Endothelial cell of umbilical vein (primary cell): ENCODE results near the gene SIDT1. TPM values are rescaled to one million over a fixed set of nuclear protein-coding genes. Genes with fewer than 3 reads are reported as not detected.
"Not testable (repeated sequence)": the region's sequence is repeated elsewhere in the genome, so short reads cannot be mapped to it uniquely, and the experiment has no call there.

ENCODE experiments used
- BruUV-seq: library from RNA; stranded (reverse); fragments of 400-500 nt; replicated peaks from 2 replicates; lab custom pipeline; 2021; lab: Mats Ljungman, UMichigan
- CTCF ChIA-PET: fragments of 300-600, 350-600 bp; sonication (Branson Sonifier 250); formaldehyde crosslinking; loops from one replicate; lab custom pipeline; 2021; ENCODE audit warnings: antibody characterized with exemption, inconsistent platforms; lab: Charles Lee
- POLR2A ChIA-PET: fragments of 300-600, 350-600 bp; sonication (Branson Sonifier 250); formaldehyde crosslinking; loops from one replicate; lab custom pipeline; 2021; ENCODE audit warnings: antibody characterized with exemption, inconsistent platforms; lab: Charles Lee
- DNase-seq: peaks from one replicate; pipeline ENCODE4 v3.0.0-alpha.2; 2011; ENCODE audit warnings: low read depth, low spot score
- FAIRE-seq: peaks from 2 replicates; lab custom pipeline; 2011; peaks lifted over from hg19 to GRCh38; lab: Jason Lieb, UNC
- H2AFZ ChIP-seq: 2 replicates; pipeline ENCODE4 v1.6.0; 2012; ENCODE audit warnings: low read depth, low read length, control low read depth, inconsistent platforms
- H3K27ac ChIP-seq: 2 replicates; pipeline ENCODE4 v1.5.1; 2011; ENCODE audit warnings: low read depth, mild to moderate bottlenecking, control low read depth, low read length, moderate library complexity; ENCODE audit not compliant: insufficient read depth
- H3K27me3 ChIP-seq, 2 experiments: 2 replicates each; pipeline versions ENCODE4 v1.6.0 to v1.6.1; 2011; ENCODE audit warnings: low read length in 2 of 2, mixed read lengths in 1 of 2; ENCODE audit not compliant: control insufficient read depth in 2 of 2, insufficient read depth in 2 of 2
- H3K36me3 ChIP-seq, 2 experiments: 2 replicates in 1 of 2; 3 replicates in 1 of 2; pipeline ENCODE4 v1.5.1; 2011; ENCODE audit warnings: low read length in 2 of 2, mild to moderate bottlenecking in 1 of 2, moderate library complexity in 1 of 2; ENCODE audit not compliant: control insufficient read depth in 2 of 2, insufficient read depth in 2 of 2; ENCODE audit errors: extremely low read depth in 1 of 2
- H3K4me1 ChIP-seq: 3 replicates; pipeline ENCODE4 v1.5.1; 2011; ENCODE audit warnings: mild to moderate bottlenecking, low read length; ENCODE audit not compliant: control insufficient read depth, insufficient read depth; ENCODE audit errors: extremely low read depth
- H3K4me2 ChIP-seq: 2 replicates; pipeline ENCODE4 v1.6.1; 2011; ENCODE audit warnings: low read length, control low read depth, mixed read lengths; ENCODE audit not compliant: insufficient read depth
- H3K4me3 ChIP-seq, 3 experiments: fragments of 200-600 bp in 1 of 3; sonication (generic), shearing (Covaris generic) in 1 of 3; replicated peaks in 1 of 3; 2 replicates each; pipeline ENCODE4 v1.5.1; 2011 to 2016; ENCODE audit warnings: control low read depth in 3 of 3, low read length in 3 of 3, mild to moderate bottlenecking in 2 of 3, inconsistent platforms in 1 of 3, low read depth in 1 of 3, moderate library complexity in 1 of 3; ENCODE audit not compliant: insufficient read depth in 1 of 3
- H3K79me2 ChIP-seq: 2 replicates; pipeline ENCODE4 v1.6.0; 2012; ENCODE audit warnings: low read length, inconsistent platforms; ENCODE audit not compliant: control insufficient read depth, insufficient read depth
- H3K9ac ChIP-seq: replicated peaks from 2 replicates; pipeline ENCODE3; 2011; ENCODE audit warnings: low read length, control low read depth; ENCODE audit not compliant: insufficient read depth; ENCODE audit errors: extremely low read depth
- H3K9me1 ChIP-seq: replicated peaks from 3 replicates; pipeline ENCODE4 v1.6.0; 2011; ENCODE audit warnings: mild to moderate bottlenecking, low read length; ENCODE audit not compliant: control insufficient read depth, insufficient read depth; ENCODE audit errors: extremely low read depth
- H3K9me3 ChIP-seq: replicated peaks from 2 replicates; pipeline ENCODE4 v1.5.1; 2012; ENCODE audit warnings: low read length, inconsistent platforms; ENCODE audit not compliant: control insufficient read depth, insufficient read depth
- H4K20me1 ChIP-seq: replicated peaks from 2 replicates; pipeline ENCODE3; 2011; ENCODE audit warnings: mild to moderate bottlenecking, low read length; ENCODE audit not compliant: control insufficient read depth, insufficient read depth; ENCODE audit errors: extremely low read depth
- CTCF ChIP-seq, 2 donors: IDR thresholded peaks; 1 replicate in 1 of 2; 2 replicates in 1 of 2; pipeline ENCODE4 v1.5.1; 2011; ENCODE audit warnings: low read length in 2 of 2, mild to moderate bottlenecking in 2 of 2, moderate library complexity in 2 of 2, control low read depth in 1 of 2, inconsistent platforms in 1 of 2, low read depth in 1 of 2; ENCODE audit not compliant: insufficient read depth in 1 of 2; ENCODE audit errors: extremely low read depth in 1 of 2
- EZH2 ChIP-seq: IDR thresholded peaks from 2 replicates; pipeline ENCODE4 v1.6.1; 2012; ENCODE audit warnings: borderline replicate concordance, low read depth, mild to moderate bottlenecking, moderate library complexity, low read length, inconsistent platforms; ENCODE audit not compliant: severe bottlenecking
- FOS ChIP-seq: IDR thresholded peaks from 2 replicates; pipeline ENCODE4 v1.6.1; 2011; ENCODE audit warnings: mild to moderate bottlenecking, low read length, moderate library complexity, borderline replicate concordance; ENCODE audit not compliant: insufficient read depth
- GATA2 ChIP-seq: IDR thresholded peaks from 2 replicates; pipeline ENCODE4 v1.7.0; 2011; ENCODE audit warnings: low read depth, mild to moderate bottlenecking, moderate library complexity, mixed read lengths, low read length; ENCODE audit not compliant: insufficient read length, insufficient read depth
- JUN ChIP-seq: IDR thresholded peaks from 2 replicates; pipeline ENCODE4 v1.6.1; 2011; ENCODE audit warnings: borderline replicate concordance, low read depth; ENCODE audit not compliant: insufficient read length, insufficient read depth
- MAX ChIP-seq: IDR thresholded peaks from 2 replicates; pipeline ENCODE4 v1.6.1; 2011; ENCODE audit not compliant: insufficient read depth, insufficient read length
- MYC ChIP-seq: IDR thresholded peaks from one replicate; pipeline ENCODE4 v1.6.1; 2011; ENCODE audit warnings: mild to moderate bottlenecking, low read depth, low read length
- POLR2A ChIP-seq: IDR thresholded peaks from 2 replicates; pipeline ENCODE4 v1.6.1; 2012; ENCODE audit warnings: low read depth, mild to moderate bottlenecking, control low read depth, low read length
- POLR2AphosphoS5 ChIP-seq: IDR thresholded peaks from 2 replicates; pipeline ENCODE4 v1.6.1; 2012; ENCODE audit warnings: low read depth, mild to moderate bottlenecking, control low read depth, low read length, moderate library complexity; ENCODE audit not compliant: insufficient read depth
- dilution Hi-C: fragments of 300-500 bp; cut with MboI; formaldehyde crosslinking; loops from one replicate; pipeline ENCODE4 v1.15.0; 2019; ENCODE audit warnings: low sequenced_read_pairs; ENCODE audit not compliant: extremely low pct_ligation_motif_present
- intact Hi-C: fragments of 100-400 bp; cut with micrococcal nuclease; formaldehyde crosslinking; loops from one replicate; pipeline ENCODE4 v1.10.0; 2022
- polyA plus RNA-seq, 4 experiments: library from polyadenylated mRNA; depleted of rRNA in 3 of 4; stranded (reverse) in 3 of 4; unstranded in 1 of 4; fragments of >200 nt; gene quantifications; 2 replicates each; pipeline versions ENCODE4 v1.2.1 to v1.2.3, GENCODE V29; 2011 to 2012; ENCODE audit warnings: missing spikeins in 1 of 4
- total RNA-seq: library from RNA; stranded (reverse); gene quantifications from 2 replicates; pipeline ENCODE4 v1.2.3, GENCODE V29; 2021

Gene SIDT1
- total and polyA plus RNA-seq, 2 donors (not counting 3 experiments of a cell fraction or from before 2014, with no cell fraction given), result 0.07 TPM; not detected in 1

GRCh38 chr3:113634782-113635474, 102.6 kb downstream of the SIDT1 start:
- H3K9me1 ChIP-seq, result no peaks in the 10 kb centered on the region
- CTCF ChIA-PET, result interaction anchor here (0.7 kb wide), 1 partner anchor 8 kb away, joined by 3 read pairs; no protein-coding TSS in a partner anchor
- intact Hi-C loops, result no loop called here
- FAIRE-seq (no peak), DNase-seq (no peak)
- POLR2A ChIA-PET, result no interaction called here
- no peaks in the 10 kb centered on the region for H3K9me3 ChIP-seq
- H3K4me3 ChIP-seq, result no peak overlapping the region
- no peak overlapping the region for H3K9ac ChIP-seq
- H3K36me3 ChIP-seq, result no peaks in the 10 kb centered on the region
- no peaks in the 10 kb centered on the region for H3K4me1 ChIP-seq
- BruUV-seq, result no TSS peak
- dilution Hi-C loops, result no loop called here
- no peak for TF ChIP-seq JUN
- no peak for TF ChIP-seq POLR2AphosphoS5
- TF ChIP-seq MAX, result no peak
- TF ChIP-seq EZH2, result no peak
- TF ChIP-seq POLR2A, result no peak
- TF ChIP-seq CTCF (IDR thresholded peaks at IDR 0.05; ENCODE audit: extremely low read depth in 1 of 2, insufficient read depth in 1 of 2, low read depth in 1 of 2, low read length in 2 of 2), result no peak
- TF ChIP-seq MYC, result no peak
- TF ChIP-seq FOS, result no peak
- TF ChIP-seq GATA2, result no peak
- H2AFZ ChIP-seq, result no peak overlapping the region
- H4K20me1 ChIP-seq, result no peaks in the 10 kb centered on the region
- no peak overlapping the region for H3K27ac ChIP-seq
- H3K79me2 ChIP-seq, result no peaks in the 10 kb centered on the region
- H3K4me2 ChIP-seq, result no peak overlapping the region
- peaks cover 0 to 2% of the 10 kb centered on the region in 2 experiments for H3K27me3 ChIP-seq

- dilution Hi-C loops, DNase-seq: not testable (repeated sequence)
- CTCF ChIA-PET, result interaction anchor here (0.7 to 1.9 kb wide), 2 partner anchors 13 to 238 kb away, joined by 3 to 5 read pairs; no protein-coding TSS in a partner anchor
Observed at GRCh38 chr3:113636034-113636433, 103.7 kb downstream of the SIDT1 start.

More at GRCh38 chr3:113636034-113636433, 103.7 kb downstream of the SIDT1 start:
- H3K4me3 ChIP-seq, H3K27ac ChIP-seq, POLR2A ChIA-PET, H3K79me2 ChIP-seq, H2AFZ ChIP-seq, H3K9me1 ChIP-seq, H3K27me3 ChIP-seq, FAIRE-seq, H3K9me3 ChIP-seq, H4K20me1 ChIP-seq, H3K9ac ChIP-seq, H3K4me1 ChIP-seq, intact Hi-C loops, H3K36me3 ChIP-seq, H3K4me2 ChIP-seq, BruUV-seq: not testable (repeated sequence)
